NOMO-1 treated with dmso at 0.1 percent for 144 hours (cell line): Measurements from ENCODE around the gene ATF6.
"Not testable (repeated sequence)": the region's sequence is repeated elsewhere in the genome, so short reads cannot be mapped to it uniquely, and the experiment has no call there.

Experiments used
- DNase-seq: peaks from one replicate; lab custom pipeline; 2025; ENCODE audit not compliant: unreplicated experiment; lab: John Stamatoyannopoulos, UW

Gene ATF6, protein sequence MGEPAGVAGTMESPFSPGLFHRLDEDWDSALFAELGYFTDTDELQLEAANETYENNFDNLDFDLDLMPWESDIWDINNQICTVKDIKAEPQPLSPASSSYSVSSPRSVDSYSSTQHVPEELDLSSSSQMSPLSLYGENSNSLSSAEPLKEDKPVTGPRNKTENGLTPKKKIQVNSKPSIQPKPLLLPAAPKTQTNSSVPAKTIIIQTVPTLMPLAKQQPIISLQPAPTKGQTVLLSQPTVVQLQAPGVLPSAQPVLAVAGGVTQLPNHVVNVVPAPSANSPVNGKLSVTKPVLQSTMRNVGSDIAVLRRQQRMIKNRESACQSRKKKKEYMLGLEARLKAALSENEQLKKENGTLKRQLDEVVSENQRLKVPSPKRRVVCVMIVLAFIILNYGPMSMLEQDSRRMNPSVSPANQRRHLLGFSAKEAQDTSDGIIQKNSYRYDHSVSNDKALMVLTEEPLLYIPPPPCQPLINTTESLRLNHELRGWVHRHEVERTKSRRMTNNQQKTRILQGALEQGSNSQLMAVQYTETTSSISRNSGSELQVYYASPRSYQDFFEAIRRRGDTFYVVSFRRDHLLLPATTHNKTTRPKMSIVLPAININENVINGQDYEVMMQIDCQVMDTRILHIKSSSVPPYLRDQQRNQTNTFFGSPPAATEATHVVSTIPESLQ

DNA sequence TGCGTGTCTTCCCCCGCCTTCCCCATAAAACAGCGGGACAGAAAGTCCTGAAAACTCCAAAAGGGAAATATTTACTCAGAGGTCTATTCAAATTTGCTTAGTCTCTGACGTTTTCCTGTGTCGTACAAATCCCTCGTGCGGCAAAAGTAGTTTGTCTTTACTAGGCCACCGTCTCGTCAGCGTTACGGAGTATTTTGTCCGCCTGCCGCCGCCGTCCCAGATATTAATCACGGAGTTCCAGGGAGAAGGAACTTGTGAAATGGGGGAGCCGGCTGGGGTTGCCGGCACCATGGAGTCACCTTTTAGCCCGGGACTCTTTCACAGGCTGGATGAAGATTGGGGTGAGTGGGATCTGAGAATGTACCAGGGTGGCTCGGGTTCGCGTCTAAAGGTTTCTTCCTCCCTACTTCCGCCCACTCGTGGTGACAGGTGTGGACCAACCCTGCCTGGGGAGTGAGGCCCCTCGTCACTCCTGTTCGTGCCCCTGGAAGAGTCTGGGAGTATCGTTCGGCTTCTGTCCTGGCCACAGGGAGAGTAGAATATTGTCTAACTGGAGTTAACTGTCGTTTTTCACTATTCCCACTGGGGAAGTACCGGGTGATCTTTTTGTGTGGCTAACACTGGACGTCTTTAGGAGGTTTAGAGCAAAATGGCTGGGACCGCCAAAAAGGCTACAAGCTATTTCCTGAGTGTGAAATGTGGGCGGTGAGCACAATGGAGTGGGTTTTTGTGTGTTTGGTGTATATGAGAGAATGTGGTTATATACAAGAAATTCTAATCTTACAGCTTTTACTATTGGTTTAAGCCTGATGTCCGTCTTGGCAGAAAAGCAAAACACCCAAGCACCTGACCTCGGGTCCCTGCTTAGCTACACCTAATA lies at the start of gene ATF6:
ATF6 (plus strand) TSS at position 219 of the 880 bp plus-strand sequence; CDS start at position 260, 41 bp downstream.
- DNase-seq = peak; percentile 83

DNA sequence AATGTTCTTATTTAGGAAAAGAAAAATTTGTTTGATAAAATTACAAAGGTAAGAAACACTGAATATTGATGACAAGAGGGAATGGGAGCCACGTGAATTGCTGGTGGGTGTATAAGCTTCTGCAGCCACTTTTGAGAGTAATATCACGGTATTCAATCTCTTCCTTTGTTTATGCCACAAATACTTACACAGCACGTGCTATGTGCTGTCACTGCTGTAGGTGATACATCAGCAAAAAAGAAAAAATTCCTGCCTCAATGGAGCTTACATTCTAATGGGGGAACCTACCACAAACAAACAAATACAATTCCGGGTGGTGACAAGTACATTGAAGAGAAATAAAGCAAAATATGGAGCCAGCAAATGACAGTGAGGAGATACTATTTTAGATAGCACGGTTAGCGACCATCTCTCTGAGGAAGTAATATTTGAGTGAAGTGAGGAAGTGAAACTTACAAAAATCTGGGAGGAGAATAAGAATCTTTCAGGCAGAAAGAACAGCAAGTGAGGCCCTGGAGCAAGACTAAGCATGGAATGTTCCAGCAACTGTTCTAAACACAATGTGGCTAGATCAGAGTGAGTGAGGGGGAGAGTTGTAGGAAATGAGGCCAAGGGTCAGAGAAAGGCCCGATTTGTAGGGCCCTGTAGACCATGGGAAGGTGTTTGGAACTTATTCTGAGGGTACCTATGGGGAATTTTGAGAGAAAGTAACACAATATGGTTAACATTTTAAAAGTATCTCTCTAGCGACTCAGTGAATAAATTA lies 47.4 kb upstream of the ATF6 start:
- peak; percentile 65 for DNase-seq

DNA sequence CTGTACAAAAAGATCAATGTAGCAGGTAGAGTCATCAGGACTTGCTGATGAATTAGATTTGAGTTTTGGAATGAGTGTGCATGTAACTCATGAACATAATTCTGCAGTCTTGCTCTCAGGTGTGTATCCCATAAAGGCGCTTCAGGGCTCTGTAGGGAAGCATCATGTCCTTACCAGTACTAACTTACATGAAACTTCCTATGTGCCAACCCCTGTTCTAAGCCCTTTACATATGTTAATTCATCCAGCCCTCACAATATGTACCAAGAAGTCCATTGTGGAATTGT lies 46.9 kb upstream of the ATF6 start:
- no peak for DNase-seq

DNA sequence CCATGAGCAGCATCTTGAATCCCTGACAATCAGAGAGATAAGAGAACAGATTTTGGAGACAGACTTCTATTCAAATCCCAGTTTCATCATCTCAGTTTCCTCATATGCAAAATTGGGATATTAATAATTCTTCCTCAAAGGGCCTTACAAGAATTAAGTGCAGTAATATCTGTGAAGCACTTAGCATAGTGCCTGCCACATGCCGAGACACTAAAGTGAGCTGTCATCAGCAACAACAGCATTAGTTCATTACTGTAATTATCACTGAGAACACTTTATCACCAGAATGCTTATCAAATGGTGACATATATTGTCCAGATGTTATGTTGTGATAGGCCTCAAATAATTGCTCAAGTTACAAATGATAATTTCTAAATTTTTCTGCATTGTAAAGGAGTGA lies 45.7 kb upstream of the ATF6 start:
- no peak for DNase-seq

DNA sequence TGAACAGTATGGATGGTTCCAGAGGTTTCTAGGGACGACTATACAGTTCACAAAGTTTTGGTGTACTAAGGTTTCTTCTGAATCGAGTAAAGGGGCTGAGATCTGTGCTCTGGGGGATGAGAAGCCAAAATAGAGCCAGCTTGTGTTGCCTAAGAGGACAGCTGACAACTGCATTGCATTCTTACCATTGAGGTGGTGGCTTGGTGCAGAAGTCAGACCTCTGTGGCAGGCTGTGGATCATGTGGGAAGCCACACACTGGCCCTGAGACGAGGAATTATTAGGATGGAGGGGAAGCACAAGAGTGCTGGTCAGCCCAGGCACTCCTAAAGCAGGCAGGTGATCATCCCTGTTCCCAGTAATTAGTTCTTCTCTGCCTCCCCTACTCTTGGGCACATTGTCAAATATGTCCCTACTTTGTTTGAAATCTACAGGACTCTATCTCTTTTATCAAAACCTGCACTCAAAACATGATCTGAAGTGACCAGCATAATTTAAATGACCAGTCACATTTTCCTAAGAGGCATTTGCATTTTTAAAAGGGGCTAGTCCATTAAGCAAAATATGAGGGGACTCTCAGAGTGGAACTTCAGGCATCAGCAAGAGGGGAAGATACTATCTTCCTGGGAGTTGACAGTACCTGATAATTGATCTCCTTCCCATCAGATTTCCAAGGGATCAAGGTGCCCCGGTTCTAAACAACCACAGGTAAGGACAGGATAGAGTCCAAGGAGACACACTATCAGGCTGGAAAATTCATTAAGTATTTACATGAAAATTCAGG lies 45.0 kb upstream of the ATF6 start, which contains the start of gene FCRLB:
FCRLB (plus strand) TSS at position 589 of the 782 bp plus-strand sequence. CDS start 1,129 bp downstream, outside the sequence.
- DNase-seq = no peak

DNA sequence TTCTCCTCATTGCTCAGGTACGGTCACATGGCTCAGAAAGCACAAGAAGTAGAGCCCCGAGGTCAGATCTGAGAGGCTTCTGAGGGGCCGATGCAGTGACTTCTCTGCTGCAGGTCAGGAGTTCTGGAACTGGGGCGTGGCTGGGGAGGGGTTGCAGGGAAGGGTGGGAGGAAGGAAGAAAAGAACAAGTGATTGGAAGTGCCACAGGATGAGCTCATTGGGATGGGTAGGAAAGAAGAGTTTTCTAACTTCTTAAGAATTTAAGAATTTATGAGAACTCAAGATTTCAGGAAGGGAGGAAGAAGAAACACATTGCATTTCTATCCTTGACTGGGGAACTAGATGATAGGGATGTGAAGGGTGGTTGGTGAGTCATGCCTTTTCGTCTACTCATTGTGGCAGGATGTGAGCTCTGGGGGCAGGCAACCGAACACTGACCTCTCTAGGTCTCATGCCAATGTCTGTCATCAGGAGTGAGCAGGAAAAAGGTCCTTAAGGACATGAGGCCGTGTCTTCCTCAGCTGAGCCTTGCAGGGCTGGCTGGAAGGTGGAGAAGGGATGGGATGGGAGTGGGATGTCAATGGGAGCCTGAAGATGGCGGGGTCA lies 44.3 kb upstream of the ATF6 start:
- DNase-seq = peak; percentile 82

DNA sequence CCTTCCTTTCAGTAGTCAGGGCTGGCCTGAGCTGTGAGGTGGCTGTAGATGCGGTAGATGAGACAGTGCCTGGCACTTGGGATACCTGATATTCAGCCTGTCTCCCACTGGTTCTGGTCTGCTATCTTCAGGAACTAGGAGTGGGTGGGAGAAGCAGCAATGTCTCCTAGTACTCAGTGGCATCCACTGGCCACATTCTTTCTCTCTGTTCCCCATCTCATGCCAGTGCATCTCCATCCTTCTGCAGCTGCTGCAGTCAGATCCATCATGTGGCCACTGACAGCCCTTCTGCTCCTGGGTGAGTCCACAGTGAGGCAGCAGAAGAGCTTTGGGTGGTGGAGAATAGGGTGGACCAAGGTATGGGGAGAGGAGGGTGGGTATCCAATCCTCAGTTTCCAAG lies 43.7 kb upstream of the ATF6 start:
- no peak for DNase-seq

DNA sequence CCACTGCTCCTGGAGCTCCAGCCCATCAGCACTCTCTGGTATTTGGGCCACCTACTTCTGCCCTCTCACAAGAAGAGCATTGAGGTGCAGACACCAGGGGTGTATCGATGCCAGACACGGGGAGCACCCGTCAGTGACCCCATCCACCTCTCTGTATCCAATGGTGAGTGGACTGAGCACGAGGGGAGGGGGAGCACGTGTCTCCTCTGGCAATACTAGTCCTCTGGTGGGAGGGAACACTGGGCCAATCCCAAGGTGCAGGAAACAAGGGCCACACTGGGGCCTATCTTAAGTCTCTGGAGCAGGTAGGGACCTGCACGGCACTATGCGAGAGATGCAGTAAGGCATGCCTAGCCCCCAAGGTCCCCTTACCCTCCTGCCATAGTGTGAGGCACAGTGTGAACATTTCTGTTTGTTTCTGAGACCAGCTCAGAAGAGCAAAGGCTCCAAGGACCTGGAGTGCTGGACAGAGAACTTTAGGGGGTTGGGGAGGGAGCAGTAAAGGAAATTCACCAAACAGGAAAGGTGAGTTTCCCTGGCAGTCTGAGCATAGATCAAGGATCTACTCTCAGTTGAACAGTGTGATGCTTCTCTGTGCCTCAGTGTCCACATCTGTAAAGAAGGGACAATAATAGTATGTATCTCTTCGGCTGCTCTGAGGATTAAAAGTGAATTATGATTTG lies 42.5 kb upstream of the ATF6 start:
- DNase-seq = no peak

DNA sequence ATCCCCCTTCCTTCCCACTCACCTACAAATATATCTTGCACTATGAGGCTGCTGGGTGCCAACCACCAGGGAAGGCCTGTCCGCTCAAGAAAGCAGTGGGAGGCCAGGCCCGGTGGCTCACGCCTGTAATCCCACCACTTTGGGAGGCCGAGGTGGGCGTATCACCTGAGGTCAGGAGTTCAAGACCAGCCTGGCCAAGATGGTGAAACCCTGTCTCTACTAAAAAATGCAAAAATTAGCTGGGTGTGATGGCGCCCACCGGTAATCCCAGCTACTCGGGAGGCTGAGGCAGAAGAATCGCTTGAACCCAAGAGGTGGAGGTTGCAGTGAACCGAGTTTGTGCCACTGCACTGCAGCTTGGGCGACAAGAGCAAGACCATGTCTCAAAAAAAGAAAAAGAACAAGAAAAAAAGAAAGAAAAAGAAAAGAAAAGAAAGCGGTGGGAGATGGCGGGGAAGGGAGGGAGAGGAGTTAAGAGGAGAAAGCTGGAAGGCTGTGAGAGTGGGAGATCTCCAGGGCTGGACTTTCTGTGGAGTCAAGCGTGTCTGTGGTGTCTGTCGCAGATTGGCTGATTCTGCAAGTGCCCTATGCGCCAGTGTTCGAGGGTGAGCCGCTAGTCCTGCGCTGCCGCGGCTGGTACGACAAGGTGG lies 40.7 kb upstream of the ATF6 start:
- DNase-seq = not testable (repeated sequence)

DNA sequence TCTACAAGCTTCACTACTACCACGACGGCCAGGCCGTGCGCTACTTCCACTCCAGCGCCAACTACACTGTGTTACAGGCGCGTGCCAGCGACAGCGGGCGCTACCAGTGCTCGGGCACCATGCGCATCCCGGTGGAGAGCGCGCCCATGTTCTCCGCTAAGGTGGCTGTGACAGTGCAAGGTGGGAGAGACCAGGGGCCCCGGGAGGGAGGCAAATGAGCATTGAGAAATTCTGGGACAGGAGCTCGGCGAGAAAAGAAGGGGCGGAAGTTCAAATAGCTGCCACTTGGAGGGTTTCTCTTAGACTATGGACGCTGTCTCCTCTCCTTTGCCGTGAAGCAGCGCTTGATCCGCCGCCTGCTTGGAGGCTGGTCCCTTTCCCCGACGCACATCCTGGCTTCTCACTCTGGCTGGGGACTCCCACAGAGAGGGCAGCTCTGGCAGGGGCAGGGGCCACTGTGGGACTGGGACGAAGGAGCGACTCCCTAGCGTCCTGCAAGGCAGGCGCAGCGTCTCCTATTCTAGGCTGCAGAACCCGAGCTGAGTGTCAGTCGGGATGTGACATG lies 40.1 kb upstream of the ATF6 start:
- no peak for DNase-seq

DNA sequence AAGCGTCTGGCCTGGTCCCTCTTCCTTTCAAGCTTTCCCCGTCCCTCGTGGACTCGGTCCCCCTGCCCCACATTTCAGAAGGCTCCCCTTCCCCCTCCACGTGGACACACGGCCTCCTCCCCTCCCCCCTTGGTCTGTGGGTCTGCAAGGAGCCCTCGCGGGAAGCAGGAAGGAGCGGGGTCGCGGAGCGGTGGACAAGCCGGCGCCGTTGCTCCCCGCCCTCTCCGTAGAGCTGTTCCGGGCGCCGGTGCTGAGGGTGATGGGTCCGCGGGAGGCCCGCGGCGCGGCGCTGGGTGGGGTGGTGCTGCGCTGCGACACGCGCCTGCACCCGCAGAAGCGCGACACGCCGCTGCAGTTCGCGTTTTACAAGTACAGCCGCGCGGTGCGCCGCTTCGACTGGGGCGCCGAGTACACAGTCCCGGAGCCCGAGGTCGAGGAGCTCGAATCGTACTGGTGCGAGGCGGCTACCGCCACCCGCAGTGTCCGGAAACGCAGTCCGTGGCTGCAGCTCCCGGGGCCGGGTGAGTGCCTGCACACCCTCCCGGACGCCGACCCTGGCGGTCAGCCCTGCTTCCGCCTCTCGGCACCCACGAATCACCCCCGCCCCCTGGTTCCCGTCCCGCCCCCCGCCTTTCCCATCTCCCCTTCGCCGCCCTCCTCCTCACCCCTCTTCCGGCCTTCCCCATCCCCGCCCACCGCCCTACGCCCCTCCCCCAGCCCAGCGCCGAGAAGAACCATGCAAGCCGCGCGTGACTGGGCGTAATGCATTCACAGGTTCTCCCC lies 39.5 kb upstream of the ATF6 start:
- DNase-seq = peak; percentile 63

DNA sequence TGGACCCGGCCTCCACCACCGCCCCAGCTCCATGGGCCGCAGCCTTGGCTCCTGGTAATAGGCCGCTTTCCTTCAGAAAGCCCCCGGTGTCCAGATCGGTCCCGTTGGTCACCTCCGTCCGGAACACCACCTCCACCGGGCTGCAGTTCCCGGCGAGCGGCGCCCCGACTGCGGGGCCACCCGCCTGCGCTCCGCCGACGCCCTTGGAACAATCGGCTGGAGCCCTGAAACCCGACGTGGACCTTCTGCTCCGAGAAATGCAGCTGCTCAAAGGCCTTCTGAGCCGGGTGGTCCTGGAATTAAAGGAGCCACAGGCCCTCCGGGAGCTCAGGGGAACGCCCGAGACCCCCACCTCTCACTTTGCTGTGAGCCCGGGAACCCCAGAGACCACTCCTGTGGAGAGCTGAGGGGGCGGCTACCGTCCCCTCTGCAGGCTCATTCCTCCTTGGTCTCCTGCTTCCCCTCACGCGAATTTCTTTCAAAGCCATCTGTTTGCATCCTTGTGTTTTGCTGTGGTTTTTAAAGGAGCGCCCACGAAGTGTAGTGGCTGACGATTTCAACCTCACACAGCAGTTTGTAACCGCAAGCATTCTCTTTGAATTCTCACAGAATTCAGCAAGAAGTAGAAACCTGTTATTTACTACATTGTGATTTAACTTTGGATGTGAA lies 38.7 kb upstream of the ATF6 start:
- DNase-seq = peak; percentile 24

DNA sequence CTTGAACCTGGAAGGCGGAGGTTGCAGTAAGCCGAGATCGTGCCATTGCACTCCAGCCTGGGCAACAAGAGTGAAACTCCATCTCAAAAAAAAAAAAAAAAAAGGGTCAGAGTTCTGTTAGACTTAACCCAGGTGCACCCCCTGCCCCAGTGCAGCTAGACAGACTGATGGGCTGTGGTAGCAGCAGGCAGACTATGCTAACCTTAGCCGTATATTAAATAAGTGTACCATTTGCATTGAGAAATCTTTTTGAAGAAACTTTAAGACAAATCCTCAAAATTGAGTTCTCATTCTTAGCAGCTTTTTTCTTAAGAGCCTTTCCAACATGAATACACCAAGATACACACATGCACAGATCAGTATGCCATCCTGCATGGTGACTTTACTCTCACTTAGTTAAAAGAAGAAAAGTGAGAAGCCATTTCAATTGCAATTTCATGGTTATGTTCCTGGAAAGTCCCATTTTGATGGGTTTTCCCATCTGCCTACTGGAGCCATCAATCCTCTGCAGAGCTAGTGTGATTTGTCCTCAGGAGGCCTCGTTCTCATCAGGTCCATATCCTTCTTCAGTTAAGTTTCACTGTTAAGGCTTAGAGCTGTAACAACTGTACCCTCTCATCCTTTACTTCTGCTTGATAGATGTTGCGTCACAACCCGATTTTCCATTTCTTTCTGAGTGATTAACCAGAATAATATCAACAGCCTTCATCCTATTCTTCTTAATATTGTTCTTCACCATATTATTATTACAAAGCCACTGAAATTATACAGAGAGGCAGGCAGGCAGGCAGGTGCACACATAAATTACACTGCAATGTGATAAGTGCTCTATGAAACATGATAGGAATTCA lies 37.5 kb upstream of the ATF6 start:
- no peak for DNase-seq

DNA sequence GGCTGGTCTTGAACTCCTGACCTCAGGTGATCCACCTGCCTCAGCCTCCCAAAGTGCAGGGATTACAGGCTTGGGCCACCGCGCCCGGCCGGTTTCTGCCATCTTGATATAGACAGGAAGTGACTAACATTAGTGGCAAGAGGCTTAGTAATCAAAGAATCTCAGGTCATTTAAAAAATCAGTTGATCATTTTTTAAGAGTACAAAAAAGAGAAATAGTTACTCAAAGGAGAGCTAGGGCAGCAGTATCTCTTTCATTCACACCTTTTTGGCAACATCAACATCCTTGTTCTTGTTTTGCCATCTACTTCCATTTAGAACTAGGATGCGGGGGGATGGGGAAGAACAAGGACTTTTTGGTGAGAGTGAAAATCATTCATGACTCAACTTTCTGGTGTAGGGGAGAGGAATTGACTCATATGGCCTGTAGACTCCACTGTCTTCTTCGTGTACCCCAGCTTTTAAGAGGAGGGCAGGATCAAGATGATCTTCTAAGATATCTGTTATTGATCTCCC lies 36.0 kb upstream of the ATF6 start:
- DNase-seq = peak; percentile 32

DNA sequence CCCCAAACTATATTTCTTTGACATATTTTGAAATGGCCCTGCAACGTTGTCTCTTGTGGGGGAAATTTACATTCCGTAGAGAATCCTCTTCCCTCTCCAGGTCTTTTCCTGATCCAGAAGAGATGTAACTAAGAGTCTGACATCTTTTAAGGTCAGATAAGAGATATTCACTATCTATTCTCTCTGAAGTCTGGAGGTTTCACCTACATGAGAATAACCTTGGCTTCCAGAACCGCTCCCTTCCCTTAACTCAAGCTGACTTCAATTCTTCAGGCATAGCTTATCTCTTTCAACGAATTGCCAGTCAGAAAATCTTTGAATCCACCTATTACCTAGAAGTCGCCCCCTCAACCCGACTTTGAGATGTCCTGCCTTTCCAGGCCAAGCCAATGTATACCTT lies 34.9 kb upstream of the ATF6 start:
- DNase-seq = no peak
